SJCRH30 (cell line): ENCODE measurements around the gene DSG2. TPM values are rescaled to one million over a fixed set of nuclear protein-coding genes. Genes with fewer than 3 reads are reported as not detected.

ENCODE experiments used
- DNase-seq, 2 experiments: peaks; one replicate each; pipeline ENCODE4 v3.0.0-alpha.2; 2015 to 2020
- H3K27ac ChIP-seq: fragments of 250-450 bp; sonication (Bioruptor Pico); 2 replicates; pipeline ENCODE4 v1.5.1; 2020; ENCODE audit warnings: mild to moderate bottlenecking, moderate library complexity
- H3K27me3 ChIP-seq: fragments of 250-450 bp; sonication (Bioruptor Pico); 2 replicates; pipeline ENCODE4 v1.5.1; 2020; ENCODE audit warnings: mild to moderate bottlenecking, moderate library complexity
- H3K36me3 ChIP-seq: fragments of 250-450 bp; sonication (Bioruptor Pico); 2 replicates; pipeline ENCODE4 v1.5.1; 2020; ENCODE audit warnings: mild to moderate bottlenecking, moderate library complexity
- H3K4me1 ChIP-seq: fragments of 250-450 bp; sonication (Bioruptor Pico); 2 replicates; pipeline ENCODE4 v1.5.1; 2020; ENCODE audit warnings: mild to moderate bottlenecking, moderate library complexity
- H3K4me3 ChIP-seq: fragments of 250-450 bp; sonication (Bioruptor Pico); 2 replicates; pipeline ENCODE4 v1.5.1; 2020; ENCODE audit warnings: mild to moderate bottlenecking, moderate library complexity
- H3K9me3 ChIP-seq: fragments of 250-450 bp; sonication (Bioruptor Pico); replicated peaks from 2 replicates; pipeline ENCODE4 v1.5.1; 2020; ENCODE audit warnings: mild to moderate bottlenecking, moderate library complexity
- total RNA-seq: library from RNA; depleted of rRNA; stranded (reverse); fragments of >200 nt; shearing (Covaris generic); gene quantifications from 2 replicates; pipeline ENCODE4 v1.2.3, GENCODE V29; 2014

DSG2 gene
- total RNA-seq, 1 experiment from 2014 or later, result 4.9 TPM

GRCh38 chr18:31557446-31557845 is 59.5 kb downstream of the DSG2 start:
- H3K36me3 ChIP-seq, result no peaks in the 10 kb centered on the region

GRCh38 chr18:31558567-31558966 is 60.6 kb downstream of the DSG2 start:
- no peak for DNase-seq

More at GRCh38 chr18:31557446-31557845, 59.5 kb downstream of the DSG2 start:
- Histone ChIP-seq H3K27me3 (no peaks in the 10 kb centered on the region), H3K27ac (no peak overlapping the region), H3K4me1 (no peaks in the 10 kb centered on the region), H3K4me3 (no peak overlapping the region), H3K9me3 (no peaks in the 10 kb centered on the region)
- no peak for DNase-seq

GRCh38 chr18:31562726-31563125 is 64.7 kb downstream of the DSG2 start:
- H3K36me3 ChIP-seq, result no peaks in the 10 kb centered on the region
- no peaks in the 10 kb centered on the region for H3K27me3 ChIP-seq
- H3K4me3 ChIP-seq, result no peak overlapping the region
- no peak for DNase-seq
- no peaks in the 10 kb centered on the region for H3K9me3 ChIP-seq
- no peak overlapping the region for H3K27ac ChIP-seq
- H3K4me1 ChIP-seq, result no peaks in the 10 kb centered on the region

More at GRCh38 chr18:31558567-31558966, 60.6 kb downstream of the DSG2 start:
- no peaks in the 10 kb centered on the region for H3K36me3 ChIP-seq
- no peak overlapping the region for H3K4me3 ChIP-seq
- H3K4me1 ChIP-seq, result no peaks in the 10 kb centered on the region
- no peaks in the 10 kb centered on the region for H3K27me3 ChIP-seq
- H3K27ac ChIP-seq, result no peak overlapping the region
- no peaks in the 10 kb centered on the region for H3K9me3 ChIP-seq

- H3K27me3 ChIP-seq, result no peaks in the 10 kb centered on the region
- no peaks in the 10 kb centered on the region for H3K9me3 ChIP-seq
- DNase-seq, result no peak
Measured at GRCh38 chr18:31563778-31564177, 65.8 kb downstream of the DSG2 start.

GRCh38 chr18:31565345-31565744 is 67.4 kb downstream of the DSG2 start:
- H3K27ac ChIP-seq, result no peak overlapping the region
- no peaks in the 10 kb centered on the region for H3K27me3 ChIP-seq
- H3K4me3 ChIP-seq, result no peak overlapping the region
- no peaks in the 10 kb centered on the region for H3K9me3 ChIP-seq
- no peaks in the 10 kb centered on the region for H3K4me1 ChIP-seq
- DNase-seq, result no peak
- H3K36me3 ChIP-seq, result no peaks in the 10 kb centered on the region

More at GRCh38 chr18:31563778-31564177, 65.8 kb downstream of the DSG2 start:
- no peak overlapping the region for H3K27ac ChIP-seq
- H3K4me1 ChIP-seq, result no peaks in the 10 kb centered on the region
- H3K36me3 ChIP-seq, result no peaks in the 10 kb centered on the region
- H3K4me3 ChIP-seq, result no peak overlapping the region

GRCh38 chr18:31565782-31566512 is 68.0 kb downstream of the DSG2 start:
- no peaks in the 10 kb centered on the region for H3K9me3 ChIP-seq
- H3K4me3 ChIP-seq, result no peak overlapping the region
- H3K36me3 ChIP-seq, result no peaks in the 10 kb centered on the region
- H3K27ac ChIP-seq, result no peak overlapping the region
- H3K4me1 ChIP-seq, result no peaks in the 10 kb centered on the region
- DNase-seq, result no peak
- no peaks in the 10 kb centered on the region for H3K27me3 ChIP-seq

GRCh38 chr18:31566576-31567306 is 68.8 kb downstream of the DSG2 start:
- no peaks in the 10 kb centered on the region for H3K9me3 ChIP-seq
- no peaks in the 10 kb centered on the region for H3K4me1 ChIP-seq
- no peak overlapping the region for H3K4me3 ChIP-seq
- no peak overlapping the region for H3K27ac ChIP-seq
- DNase-seq, result no peak
- H3K36me3 ChIP-seq, result no peaks in the 10 kb centered on the region
- H3K27me3 ChIP-seq, result no peaks in the 10 kb centered on the region

GRCh38 chr18:31572368-31572767 is 74.4 kb downstream of the DSG2 start:
- DNase-seq, result no peak
- Histone ChIP-seq H3K27me3 (no peaks in the 10 kb centered on the region), H3K9me3 (no peaks in the 10 kb centered on the region), H3K4me3 (no peak overlapping the region), H3K36me3 (no peaks in the 10 kb centered on the region), H3K4me1 (no peaks in the 10 kb centered on the region), H3K27ac (no peak overlapping the region)

- no peaks in the 10 kb centered on the region for H3K27me3 ChIP-seq
- no peaks in the 10 kb centered on the region for H3K36me3 ChIP-seq
- H3K27ac ChIP-seq, result no peak overlapping the region
- no peaks in the 10 kb centered on the region for H3K9me3 ChIP-seq
- DNase-seq, result no peak
- H3K4me3 ChIP-seq, result no peak overlapping the region
- H3K4me1 ChIP-seq, result no peaks in the 10 kb centered on the region
Measured at GRCh38 chr18:31573051-31573450, 75.1 kb downstream of the DSG2 start.

GRCh38 chr18:31574359-31574758 is 76.4 kb downstream of the DSG2 start:
- no peak overlapping the region for H3K27ac ChIP-seq
- no peaks in the 10 kb centered on the region for H3K27me3 ChIP-seq
- no peak overlapping the region for H3K4me3 ChIP-seq
- no peaks in the 10 kb centered on the region for H3K9me3 ChIP-seq
- no peaks in the 10 kb centered on the region for H3K36me3 ChIP-seq
- H3K4me1 ChIP-seq, result no peaks in the 10 kb centered on the region
- DNase-seq, result no peak

- no peak for DNase-seq
- H3K36me3 ChIP-seq, result no peaks in the 10 kb centered on the region
- no peaks in the 10 kb centered on the region for H3K27me3 ChIP-seq
- no peaks in the 10 kb centered on the region for H3K9me3 ChIP-seq
- no peak overlapping the region for H3K27ac ChIP-seq
- H3K4me3 ChIP-seq, result no peak overlapping the region
- no peaks in the 10 kb centered on the region for H3K4me1 ChIP-seq
Measured at GRCh38 chr18:31575515-31576257, 77.7 kb downstream of the DSG2 start.

GRCh38 chr18:31576670-31577069 is 78.7 kb downstream of the DSG2 start:
- H3K4me3 ChIP-seq, result no peak overlapping the region
- H3K27ac ChIP-seq, result no peak overlapping the region
- H3K27me3 ChIP-seq, result no peaks in the 10 kb centered on the region
- DNase-seq, result no peak
- no peaks in the 10 kb centered on the region for H3K36me3 ChIP-seq
- no peaks in the 10 kb centered on the region for H3K4me1 ChIP-seq
- H3K9me3 ChIP-seq, result no peaks in the 10 kb centered on the region

GRCh38 chr18:31577195-31577594 is 79.2 kb downstream of the DSG2 start:
- H3K4me3 ChIP-seq, result no peak overlapping the region
- H3K27me3 ChIP-seq, result no peaks in the 10 kb centered on the region
- H3K4me1 ChIP-seq, result no peaks in the 10 kb centered on the region
- H3K27ac ChIP-seq, result no peak overlapping the region
- DNase-seq, result no peak
- no peaks in the 10 kb centered on the region for H3K36me3 ChIP-seq
- H3K9me3 ChIP-seq, result no peaks in the 10 kb centered on the region

GRCh38 chr18:31578126-31578525 is 80.1 kb downstream of the DSG2 start:
- H3K4me1 ChIP-seq, result no peaks in the 10 kb centered on the region
- no peaks in the 10 kb centered on the region for H3K27me3 ChIP-seq
- no peak overlapping the region for H3K4me3 ChIP-seq
- no peak overlapping the region for H3K27ac ChIP-seq
- H3K9me3 ChIP-seq, result no peaks in the 10 kb centered on the region
- DNase-seq, result no peak
- H3K36me3 ChIP-seq, result no peaks in the 10 kb centered on the region

GRCh38 chr18:31579375-31579774 is 81.4 kb downstream of the DSG2 start:
- Histone ChIP-seq H3K4me1 (no peaks in the 10 kb centered on the region), H3K27me3 (no peaks in the 10 kb centered on the region), H3K4me3 (no peak overlapping the region), H3K36me3 (no peaks in the 10 kb centered on the region), H3K27ac (no peak overlapping the region), H3K9me3 (no peaks in the 10 kb centered on the region)
- DNase-seq, result no peak
